Eye (tissue), 1 donor: ENCODE data around the gene MYO9A.

Experiments
- DNase-seq: peaks from one replicate; pipeline ENCODE4 v3.0.0-alpha.2; 2015

Gene MYO9A, protein sequence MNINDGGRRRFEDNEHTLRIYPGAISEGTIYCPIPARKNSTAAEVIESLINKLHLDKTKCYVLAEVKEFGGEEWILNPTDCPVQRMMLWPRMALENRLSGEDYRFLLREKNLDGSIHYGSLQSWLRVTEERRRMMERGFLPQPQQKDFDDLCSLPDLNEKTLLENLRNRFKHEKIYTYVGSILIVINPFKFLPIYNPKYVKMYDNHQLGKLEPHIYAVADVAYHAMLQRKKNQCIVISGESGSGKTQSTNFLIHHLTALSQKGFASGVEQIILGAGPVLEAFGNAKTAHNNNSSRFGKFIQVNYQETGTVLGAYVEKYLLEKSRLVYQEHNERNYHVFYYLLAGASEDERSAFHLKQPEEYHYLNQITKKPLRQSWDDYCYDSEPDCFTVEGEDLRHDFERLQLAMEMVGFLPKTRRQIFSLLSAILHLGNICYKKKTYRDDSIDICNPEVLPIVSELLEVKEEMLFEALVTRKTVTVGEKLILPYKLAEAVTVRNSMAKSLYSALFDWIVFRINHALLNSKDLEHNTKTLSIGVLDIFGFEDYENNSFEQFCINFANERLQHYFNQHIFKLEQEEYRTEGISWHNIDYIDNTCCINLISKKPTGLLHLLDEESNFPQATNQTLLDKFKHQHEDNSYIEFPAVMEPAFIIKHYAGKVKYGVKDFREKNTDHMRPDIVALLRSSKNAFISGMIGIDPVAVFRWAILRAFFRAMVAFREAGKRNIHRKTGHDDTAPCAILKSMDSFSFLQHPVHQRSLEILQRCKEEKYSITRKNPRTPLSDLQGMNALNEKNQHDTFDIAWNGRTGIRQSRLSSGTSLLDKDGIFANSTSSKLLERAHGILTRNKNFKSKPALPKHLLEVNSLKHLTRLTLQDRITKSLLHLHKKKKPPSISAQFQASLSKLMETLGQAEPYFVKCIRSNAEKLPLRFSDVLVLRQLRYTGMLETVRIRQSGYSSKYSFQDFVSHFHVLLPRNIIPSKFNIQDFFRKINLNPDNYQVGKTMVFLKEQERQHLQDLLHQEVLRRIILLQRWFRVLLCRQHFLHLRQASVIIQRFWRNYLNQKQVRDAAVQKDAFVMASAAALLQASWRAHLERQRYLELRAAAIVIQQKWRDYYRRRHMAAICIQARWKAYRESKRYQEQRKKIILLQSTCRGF (N-terminal part only)

DNA sequence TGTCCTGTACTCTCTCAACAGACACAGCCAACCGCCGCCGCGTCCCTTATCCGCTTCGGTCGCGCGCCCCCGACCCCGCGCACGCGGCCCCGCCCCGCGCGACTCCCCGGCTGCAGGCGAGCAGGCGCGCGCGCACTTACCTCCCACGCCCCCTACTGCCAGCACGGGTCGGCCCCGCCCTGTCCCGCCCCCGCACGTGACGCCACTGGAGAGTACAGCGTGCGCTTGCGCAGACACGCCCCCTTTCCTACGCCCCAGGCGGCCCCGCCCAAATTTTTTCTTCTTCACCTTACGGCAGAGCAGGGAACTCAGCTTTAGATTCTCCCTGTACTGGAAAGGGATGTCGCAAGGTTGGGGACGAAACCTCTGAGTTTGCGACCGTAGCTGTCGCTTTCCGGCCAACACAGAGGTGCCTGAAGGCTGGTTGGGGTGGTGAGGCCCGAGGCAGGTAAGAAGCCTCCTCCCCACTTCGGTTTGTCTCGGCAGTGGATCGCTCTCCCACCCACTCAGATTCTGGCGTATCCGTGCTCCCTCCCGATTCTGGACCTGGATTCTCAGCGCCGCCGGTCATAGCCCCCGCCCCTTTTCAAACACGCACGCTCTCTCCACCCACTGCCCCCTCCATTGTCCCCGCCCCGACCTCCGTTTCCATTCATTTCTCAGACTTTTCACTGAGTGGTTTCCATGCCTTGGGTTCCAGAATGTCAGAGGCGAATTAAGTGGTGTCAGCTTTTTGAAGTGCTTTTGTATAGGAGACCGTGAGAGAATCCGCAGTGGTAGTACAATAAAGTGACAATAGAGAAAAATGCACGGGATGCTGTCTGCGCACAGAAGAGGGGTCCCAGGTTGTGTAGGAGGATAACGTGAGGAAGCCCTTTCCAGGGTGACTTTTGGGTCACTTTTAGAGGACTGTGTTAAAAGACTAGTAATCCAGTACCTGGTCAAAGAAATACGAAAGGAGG lies at the start of gene MYO9A, which contains the start of gene SENP8:
TSS of gene MYO9A (minus strand) at position 134 of the 962 bp plus-strand sequence. CDS start 71,587 bp downstream, outside the sequence.
TSS of gene SENP8 (plus strand) at position 387 of the 962 bp plus-strand sequence. CDS start 21,221 bp downstream, outside the sequence.
- peak; percentile 99 for DNase-seq

DNA sequence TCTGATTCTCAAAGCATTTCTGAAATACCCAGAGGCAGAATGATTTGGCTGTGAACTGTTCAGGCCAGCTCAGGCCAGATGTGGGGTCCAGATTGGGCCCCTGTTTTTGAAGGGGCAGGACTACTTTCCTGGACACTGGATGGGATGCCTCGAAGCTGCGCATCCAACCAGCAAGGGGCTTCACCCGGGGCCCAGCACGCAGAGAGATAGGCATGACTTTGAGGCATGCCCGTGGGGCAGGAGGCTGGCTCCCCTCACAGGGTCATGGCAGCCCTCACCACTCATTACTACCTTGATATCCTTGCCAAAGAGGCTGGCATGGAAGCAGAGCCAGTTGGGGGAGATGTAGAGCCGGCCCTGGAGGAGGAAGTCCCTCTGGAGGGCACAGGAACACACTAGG lies 49.5 kb upstream of the MYO9A start:
- no peak for DNase-seq

DNA sequence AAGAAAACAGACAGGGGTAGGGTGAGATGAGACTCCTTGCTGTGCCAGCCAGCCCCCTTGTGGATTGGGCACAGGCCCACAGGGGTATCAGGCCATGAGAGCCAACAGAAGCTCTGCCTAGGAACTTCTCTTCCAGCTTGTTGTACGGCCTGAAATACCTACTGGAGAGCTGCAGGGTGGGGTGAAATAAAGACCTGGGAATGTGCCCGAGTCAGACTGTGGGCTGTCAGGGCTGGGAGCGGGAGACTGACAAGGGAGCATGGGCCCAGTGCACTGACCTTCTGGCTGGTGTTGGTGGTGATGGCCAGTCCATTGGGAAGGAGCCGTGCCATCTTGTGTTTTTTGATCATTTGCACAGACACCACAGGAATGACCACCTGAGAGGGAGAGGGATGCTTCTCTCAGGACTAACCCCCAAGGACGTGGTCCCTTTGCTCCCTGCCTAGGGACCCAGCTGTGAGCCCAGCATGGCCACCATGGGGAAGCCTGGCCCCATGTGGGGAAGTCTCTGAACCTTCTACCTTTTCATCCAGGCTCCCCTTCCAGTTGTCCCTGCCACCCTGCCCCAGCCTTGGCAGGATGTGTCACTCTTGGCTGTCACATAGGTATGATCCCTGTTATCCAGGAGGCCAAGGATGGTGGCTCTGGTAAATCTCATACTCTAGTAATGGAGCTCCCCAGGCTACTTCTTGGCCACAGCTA lies 48.9 kb upstream of the MYO9A start:
- no peak for DNase-seq

DNA sequence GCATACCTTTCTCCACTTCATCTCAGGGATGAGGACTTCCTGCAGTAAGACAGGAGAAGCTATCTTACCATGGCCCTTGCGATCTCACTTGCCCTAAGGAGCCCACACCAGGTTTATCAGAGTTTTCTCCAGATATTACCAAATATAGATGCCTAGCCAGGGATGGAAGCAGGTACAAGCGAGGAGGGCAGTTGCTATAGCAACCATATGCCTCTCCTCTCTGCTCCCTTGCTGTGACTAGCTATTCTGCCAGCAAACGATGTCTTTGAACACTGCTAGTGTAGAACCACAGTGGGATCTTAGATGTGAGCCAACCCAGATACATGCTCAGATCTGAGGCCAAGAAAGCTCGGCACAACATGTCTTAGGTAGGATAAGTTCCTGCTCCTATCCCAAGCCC lies 45.8 kb upstream of the MYO9A start:
- DNase-seq = no peak

DNA sequence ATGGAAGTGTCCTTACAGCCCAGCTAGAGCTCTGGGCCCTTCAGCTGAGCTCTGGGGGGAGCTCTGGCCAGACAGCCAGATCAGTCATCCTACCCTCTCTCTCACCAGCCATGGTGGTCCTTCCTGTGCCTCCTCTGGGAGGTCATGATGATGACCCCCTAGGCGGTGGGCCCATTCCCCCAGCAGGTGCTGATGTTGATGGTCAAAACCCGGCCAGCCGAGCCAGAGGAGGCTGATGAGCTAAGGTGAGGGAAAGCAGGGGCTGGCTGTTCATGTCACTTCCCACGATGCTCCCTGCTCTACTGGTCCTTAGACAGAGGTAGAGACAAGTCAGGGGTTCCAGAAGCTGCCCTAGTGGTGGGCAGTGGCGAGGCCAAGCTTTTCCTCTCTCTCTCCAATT lies 44.6 kb upstream of the MYO9A start:
- DNase-seq = no peak

DNA sequence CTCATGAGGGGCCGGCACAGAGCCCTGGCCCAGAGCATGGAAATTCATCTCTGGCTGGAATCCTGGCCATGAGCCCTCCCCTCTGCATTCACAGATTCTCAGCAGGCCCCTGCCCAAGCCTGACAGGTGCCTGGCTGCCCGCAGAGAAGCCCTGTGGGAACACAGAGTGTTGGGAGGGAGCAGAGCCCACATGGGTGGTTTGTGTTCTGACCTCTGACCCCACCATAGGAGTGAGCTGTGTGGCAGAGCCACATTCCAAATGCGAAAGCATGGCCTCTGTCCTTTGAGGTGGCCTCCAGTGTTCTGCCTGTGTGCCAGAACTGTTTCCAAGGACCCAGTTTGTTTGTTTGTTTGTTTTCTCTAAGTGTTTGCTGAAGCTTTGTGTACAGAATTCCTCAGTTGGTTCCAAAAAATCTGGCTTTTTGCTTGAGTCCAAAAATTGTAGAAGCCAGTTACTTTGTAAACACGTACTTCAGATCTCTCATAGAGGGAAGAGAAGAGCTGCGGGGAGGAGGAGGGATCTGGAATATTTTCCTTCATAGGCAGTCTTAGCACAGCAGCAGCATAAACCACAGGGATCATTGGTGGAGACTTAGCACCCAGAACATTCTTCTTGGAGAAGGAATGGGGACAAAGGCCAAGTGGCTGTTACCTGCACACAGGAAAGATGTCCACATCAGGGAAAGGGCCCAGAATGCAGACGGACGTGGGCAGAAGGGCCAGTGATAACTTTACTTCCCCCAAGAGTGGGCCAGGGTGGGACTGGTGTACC lies 43.6 kb upstream of the MYO9A start:
- DNase-seq = no peak

DNA sequence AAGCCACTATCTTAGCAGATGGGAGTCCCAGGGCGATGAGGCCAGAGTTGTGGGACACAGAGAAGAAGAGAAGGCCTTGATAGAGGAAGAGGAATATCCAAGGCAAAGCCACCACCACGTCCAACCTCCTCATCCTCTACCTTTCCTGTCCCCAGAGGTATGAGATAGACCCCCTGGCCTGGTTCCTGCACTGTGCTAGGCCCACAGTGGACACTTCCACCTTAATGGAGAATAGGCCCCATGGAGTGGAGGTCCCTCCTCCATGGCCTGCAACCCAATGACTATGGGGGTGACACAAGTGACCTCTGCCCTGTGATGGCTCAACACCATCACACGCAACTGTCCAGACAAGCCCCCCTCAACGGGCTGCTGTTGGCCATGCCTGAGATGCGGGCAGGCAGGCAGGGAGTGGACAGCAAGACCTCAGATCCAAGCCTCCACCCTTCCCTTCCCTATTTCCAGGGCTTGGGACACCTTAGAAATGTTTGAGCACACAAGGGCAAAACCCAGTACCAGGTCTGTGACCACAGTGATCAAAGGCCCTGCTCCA lies 42.8 kb upstream of the MYO9A start:
- DNase-seq = no peak

DNA sequence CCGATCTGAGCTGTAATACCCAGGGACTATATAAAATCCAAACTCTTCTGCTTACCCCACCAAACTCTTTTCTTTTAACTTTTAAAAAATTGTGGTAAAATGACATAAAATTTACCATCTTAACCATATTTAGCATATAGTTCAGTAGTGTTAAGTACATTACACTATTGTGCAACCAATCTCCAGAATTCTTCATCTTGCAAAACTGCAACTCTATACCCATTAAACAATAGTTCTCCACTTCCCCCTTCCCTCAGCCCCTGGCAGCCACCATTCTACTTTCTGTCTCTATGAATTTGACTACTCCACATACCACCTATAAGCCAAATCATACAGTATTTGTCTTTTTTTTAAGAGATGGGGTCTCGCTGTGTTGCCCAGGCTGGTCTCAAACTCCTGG lies 39.0 kb upstream of the MYO9A start:
- no peak for DNase-seq

DNA sequence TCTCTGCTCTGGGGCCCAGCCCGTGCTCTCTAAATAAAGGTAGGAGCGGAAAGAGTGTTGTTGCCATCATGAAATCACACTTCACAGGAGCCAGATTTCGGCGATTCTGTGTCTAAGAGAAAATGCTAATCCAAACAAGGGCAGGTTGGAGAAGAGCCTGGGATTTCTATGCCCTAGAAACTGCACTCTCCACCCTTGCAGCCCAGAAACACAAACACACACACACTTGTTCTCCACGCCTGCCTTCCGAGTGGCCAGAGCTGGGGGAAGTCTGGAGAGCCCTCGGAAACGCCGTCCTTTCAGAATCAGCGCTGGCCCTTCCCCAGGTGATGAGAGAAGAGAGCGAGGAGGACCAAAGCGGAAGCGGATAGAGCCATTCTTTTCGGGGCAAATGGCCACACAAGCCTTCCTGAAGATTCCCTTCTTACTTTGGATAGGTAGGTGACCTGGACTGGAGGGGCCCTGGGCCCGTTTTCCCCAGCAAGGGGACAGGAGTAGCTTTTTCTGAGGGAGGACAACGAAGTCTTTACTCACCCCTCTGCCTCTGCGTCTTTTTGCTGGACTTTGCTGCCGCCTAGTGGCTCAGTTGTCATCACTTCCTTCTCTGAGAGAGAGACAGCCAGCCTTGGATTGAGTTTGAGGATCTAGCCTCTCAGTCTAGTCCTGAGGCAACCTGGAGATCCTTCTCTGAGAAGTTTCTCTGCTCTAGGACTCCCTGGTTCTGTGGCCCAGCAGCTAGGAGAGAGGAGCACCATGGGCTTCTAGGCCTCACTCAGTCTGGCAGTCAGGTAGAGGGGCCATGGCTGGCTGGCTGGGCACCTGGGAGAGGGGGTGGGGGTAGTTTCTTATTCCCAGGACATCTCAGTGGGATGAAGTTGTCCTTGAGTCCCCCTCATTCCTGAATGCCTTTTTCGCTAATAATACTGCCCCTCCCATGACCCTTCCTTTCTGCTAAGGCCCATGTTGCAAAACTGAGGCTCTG lies 38.0 kb upstream of the MYO9A start:
- peak; percentile 96 for DNase-seq

DNA sequence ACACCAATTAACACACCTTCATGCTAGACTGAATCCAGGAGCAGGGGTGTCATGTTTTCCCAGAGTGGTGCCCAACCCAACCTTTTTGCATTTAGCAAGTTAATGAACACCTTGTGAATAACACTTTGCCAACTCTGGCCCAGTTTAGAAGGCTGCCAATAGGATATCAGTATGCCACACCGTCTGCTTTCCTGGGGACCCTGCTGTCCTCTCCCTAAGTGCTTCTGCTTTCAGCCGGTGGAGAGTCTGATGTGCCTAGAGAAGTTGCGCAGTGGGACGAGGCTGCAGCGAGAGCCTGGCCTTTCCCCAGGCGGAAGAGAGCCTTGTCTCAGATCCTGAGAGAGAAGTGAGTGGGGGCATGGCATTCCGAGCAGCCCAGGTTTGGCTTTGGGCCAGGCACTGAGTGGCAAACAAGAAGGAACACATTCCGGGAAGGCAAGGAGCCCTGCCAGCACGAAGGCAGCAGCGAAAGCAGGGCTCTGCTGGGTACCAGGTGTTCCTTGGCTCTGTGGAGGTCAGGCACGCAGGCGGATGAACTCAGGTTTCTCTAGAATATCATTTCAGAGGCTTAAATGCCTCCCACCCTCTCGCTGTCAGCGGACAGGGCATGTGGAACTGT lies 37.2 kb upstream of the MYO9A start:
- peak; percentile 72 for DNase-seq

DNA sequence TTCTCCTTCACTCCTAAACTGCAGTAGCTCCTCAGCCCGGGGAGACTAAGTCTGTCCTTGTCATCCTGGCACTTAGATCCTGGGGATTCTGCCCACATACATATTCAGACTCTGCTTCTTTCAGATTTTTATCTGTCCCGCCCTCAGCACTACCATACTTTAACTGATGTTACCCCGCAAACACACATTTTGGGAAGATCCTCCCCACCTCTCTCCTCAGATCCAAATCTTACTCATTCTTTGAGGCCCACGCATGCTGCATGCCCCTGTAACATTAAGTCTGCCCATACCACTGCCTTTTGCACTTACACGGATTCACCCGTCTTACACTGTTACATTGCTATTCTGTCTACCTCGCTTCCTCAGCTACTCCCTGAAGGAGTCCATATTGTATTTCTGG lies 36.4 kb upstream of the MYO9A start:
- no peak for DNase-seq

DNA sequence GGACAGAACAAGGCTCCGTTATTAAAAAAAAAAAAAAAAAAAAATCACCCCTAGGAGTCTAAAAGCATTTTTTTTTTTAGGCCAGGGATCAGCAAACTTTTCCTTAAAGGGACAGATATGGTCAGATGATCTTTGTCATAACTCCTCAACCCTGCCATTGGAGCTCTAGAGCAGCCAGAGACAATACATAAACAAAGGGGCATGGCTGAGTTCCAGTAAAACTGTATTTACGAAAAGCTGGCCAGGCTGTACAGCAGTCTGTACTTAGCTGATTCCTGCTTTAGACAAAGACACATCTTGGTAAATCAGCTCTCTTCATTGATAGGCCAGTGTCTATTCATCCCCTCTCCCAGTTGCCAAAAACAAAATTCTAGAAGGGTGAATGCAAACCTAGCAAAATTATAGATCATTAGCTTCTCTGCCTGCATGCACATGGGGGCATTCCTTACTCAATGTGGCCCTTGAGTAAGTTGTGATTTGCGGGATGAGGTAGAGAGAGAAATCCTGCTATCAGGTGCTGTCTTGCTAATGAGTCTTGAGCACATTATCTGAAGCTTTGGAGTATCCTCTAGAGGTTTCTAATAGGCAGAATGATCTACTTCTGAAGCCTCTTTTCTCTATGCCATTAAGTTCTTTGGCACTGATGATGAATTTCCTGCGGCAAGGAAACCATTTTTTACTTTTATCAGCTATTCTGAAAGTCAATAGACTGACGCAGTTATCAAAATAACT lies 35.5 kb upstream of the MYO9A start:
- DNase-seq = no peak

DNA sequence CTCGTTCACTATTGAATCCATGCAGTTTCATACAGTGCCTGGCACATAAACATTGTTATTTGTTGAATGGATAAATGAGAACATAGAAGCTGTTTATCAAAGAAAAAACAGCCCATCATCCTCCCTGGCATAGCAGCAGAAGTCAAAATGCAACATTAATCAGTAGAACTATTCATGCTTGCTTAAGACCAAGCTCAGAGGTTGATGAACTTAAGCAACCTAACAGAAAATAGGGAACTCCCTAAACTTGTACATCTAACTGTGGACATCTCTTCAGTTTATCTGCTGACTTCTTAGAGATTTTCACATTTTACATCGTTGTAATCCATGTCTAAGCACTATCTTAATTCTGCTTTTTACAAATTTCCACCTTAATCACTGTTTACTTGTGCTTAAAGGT lies 29.5 kb upstream of the MYO9A start:
- no peak for DNase-seq

DNA sequence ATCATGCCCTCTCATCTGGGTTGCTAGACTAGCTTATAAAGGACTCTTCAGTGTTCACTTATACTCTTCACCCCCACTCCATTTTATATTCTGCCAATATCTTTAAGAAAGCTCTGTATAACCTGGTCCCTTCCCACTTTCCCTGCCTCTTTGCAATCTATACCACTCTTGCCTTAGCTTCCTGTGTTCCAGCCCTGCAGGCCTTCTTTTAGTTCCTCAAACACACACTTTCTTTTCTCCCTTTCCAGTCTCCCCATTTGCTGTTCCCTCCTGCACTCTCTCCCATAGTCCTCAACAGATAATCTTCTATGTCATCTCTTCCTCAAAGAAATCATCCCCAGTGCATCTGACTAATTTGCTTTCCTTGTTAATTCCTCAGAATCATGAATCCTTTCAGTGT lies 29.0 kb upstream of the MYO9A start:
- DNase-seq = no peak

DNA sequence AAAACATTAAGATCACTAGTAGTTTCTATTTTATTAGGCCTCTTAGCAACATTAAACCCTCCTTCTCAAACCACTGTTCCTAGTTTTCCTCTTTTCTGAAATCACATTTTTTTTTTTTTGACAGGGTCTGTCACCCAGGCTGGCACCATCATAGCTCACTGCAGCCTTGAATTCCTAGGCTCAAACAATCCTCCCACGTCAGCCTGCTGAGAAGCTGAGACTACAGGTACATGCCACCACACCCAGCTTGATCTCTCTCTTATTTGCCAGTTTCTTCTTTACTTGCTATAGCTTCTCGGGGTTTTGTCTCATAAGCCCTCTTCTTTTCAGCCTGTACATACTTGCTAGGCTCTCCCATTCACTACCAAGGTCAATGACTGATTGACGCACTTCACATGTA lies 28.3 kb upstream of the MYO9A start:
- no peak for DNase-seq

DNA sequence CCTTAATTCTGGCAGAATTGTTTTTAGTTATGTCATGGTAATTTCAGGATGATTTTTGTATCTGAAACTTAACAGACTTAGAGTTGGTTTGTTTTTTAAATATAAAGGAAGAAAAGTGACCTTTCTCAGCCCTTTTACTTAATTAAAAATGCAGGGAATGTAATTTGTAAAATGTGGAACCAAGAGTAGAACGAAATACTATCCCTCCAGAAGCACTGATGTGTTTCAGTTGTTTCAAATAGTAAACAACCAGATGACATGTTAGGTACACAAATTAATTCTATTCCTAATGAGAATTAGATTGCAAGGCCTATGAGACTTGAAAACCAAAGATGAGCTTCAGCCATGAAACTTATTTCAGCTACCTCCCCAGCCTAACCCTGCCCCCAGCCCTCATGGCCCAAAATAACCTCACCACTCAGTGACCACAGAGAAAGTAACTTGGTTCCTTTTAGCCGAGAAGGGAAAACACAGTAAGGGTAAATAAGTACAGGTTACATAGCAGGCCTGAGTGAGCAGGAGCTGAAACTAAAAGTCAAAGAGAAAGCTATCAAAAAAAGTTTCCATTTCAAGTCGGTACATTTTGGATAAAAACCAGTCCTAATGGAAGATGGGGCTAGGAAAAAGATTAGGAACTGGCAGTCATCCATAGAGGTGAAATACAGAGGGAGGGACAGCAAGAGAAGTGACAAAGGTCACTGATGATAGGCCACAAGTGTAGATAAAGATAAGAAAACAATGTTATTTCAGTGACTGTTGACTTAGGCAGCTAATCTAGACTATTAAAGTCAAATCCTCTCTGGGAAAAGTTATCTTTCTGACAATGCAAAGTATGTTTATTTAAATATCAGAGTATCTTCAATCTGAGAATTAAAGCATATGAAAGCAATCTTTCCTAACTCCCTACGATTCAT lies 23.5 kb upstream of the MYO9A start:
- no peak for DNase-seq

DNA sequence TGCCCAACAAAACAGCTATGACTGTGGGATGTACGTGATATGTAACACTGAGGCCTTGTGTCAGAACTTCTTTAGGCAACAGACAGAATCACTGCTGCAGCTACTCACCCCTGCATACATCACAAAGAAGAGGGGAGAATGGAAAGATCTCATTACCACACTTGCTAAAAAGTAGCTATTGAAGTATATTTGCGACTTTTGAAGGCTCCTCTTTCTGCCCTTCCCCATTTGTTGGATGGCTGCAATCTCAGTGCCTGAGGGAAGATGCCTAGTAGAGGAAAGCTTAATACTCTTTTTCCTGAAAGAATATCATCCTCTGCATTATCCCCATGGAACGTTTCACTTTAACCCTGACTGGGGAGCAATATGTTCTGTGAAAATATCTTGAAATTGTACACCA lies 22.1 kb upstream of the MYO9A start:
- no peak for DNase-seq
